Liver (tissue), 9 donors: ENCODE results near the gene CASZ1. TPM values are rescaled to one million over a fixed set of nuclear protein-coding genes. Genes with fewer than 3 reads are reported as not detected.

ENCODE experiments used
- DNase-seq: peaks from one replicate; pipeline ENCODE4 v3.0.0-alpha.2; 2017; ENCODE audit warnings: low spot score
- H3K27ac ChIP-seq, 2 donors: one replicate each; pipeline ENCODE4 v1.7.0; 2013; ENCODE audit warnings: inconsistent platforms in 2 of 2, low read length in 2 of 2, control low read depth in 1 of 2, low read depth in 1 of 2, mild to moderate bottlenecking in 1 of 2
- H3K27me3 ChIP-seq, 4 donors: one replicate each; pipeline versions ENCODE4 v1.6.1 to v1.7.0; 2013; ENCODE audit warnings: low read length in 3 of 4, inconsistent platforms in 1 of 4, mild to moderate bottlenecking in 1 of 4, moderate library complexity in 1 of 4; ENCODE audit not compliant: control insufficient read depth in 4 of 4, insufficient read depth in 4 of 4
- H3K36me3 ChIP-seq, 4 donors: one replicate each; pipeline versions ENCODE4 v1.6.1 to v1.7.0; 2013; ENCODE audit warnings: low read length in 3 of 4, mild to moderate bottlenecking in 3 of 4, low read depth in 1 of 4, moderate library complexity in 1 of 4; ENCODE audit not compliant: control insufficient read depth in 4 of 4, insufficient read depth in 3 of 4
- H3K4me1 ChIP-seq, 4 donors: one replicate each; pipeline versions ENCODE4 v1.6.1 to v1.7.0; 2013; ENCODE audit warnings: low read length in 3 of 4, mild to moderate bottlenecking in 3 of 4, moderate library complexity in 1 of 4; ENCODE audit not compliant: control insufficient read depth in 4 of 4, insufficient read depth in 4 of 4
- H3K4me3 ChIP-seq, 3 donors: one replicate each; pipeline versions ENCODE4 v1.6.1 to v1.7.0; 2013; ENCODE audit warnings: low read length in 3 of 3, control low read depth in 1 of 3, low read depth in 1 of 3, mild to moderate bottlenecking in 1 of 3
- H3K9ac ChIP-seq, 2 donors: one replicate each; pipeline ENCODE4 v1.7.0; 2013; ENCODE audit warnings: low read length in 2 of 2, mild to moderate bottlenecking in 2 of 2, moderate library complexity in 2 of 2, control low read depth in 1 of 2, low read depth in 1 of 2
- H3K9me3 ChIP-seq, 4 donors: one replicate each; pipeline versions ENCODE4 v1.6.1 to v1.7.0; 2013; ENCODE audit warnings: low read length in 3 of 4; ENCODE audit not compliant: control insufficient read depth in 4 of 4
- ATF3 ChIP-seq: IDR thresholded peaks from 2 replicates; pipeline ENCODE4 v1.6.1; 2016; ENCODE audit warnings: antibody characterized with exemption
- CTCF ChIP-seq: fragments of 150-350 bp; IDR thresholded peaks from 2 replicates; pipeline ENCODE4 v1.5.1; 2017; ENCODE audit warnings: improper control_type of control experiment, low read depth, low read length; ENCODE audit not compliant: missing input control
- EGR1 ChIP-seq, 2 donors: IDR thresholded peaks; 2 replicates each; pipeline ENCODE4 v1.6.1; 2016 to 2018; ENCODE audit warnings: antibody characterized with exemption in 2 of 2, low read depth in 2 of 2
- FOXA2 ChIP-seq: IDR thresholded peaks from 2 replicates; pipeline ENCODE4 v1.6.1; 2016; ENCODE audit warnings: antibody characterized with exemption
- HNF4A ChIP-seq, 2 donors: conservative IDR thresholded peaks; 2 replicates each; pipeline ENCODE4 v1.6.1; 2016; ENCODE audit warnings: antibody characterized with exemption in 2 of 2, mild to moderate bottlenecking in 2 of 2
- HNF4G ChIP-seq: IDR thresholded peaks from 2 replicates; pipeline ENCODE4 v1.6.1; 2016; ENCODE audit warnings: antibody characterized with exemption
- JUND ChIP-seq, 2 donors: IDR thresholded peaks; 2 replicates each; pipeline ENCODE4 v1.6.1; 2016; ENCODE audit warnings: antibody characterized with exemption in 2 of 2
- NR2F2 ChIP-seq: IDR thresholded peaks from 2 replicates; pipeline ENCODE4 v1.6.1; 2016; ENCODE audit warnings: antibody characterized with exemption
- RAD21 ChIP-seq, 2 donors: IDR thresholded peaks; 2 replicates each; pipeline ENCODE4 v1.6.1; 2016; ENCODE audit warnings: antibody characterized with exemption in 2 of 2, mild to moderate bottlenecking in 2 of 2
- REST ChIP-seq: IDR thresholded peaks from 2 replicates; pipeline ENCODE4 v1.6.1; 2016; ENCODE audit warnings: antibody characterized with exemption, mild to moderate bottlenecking
- RXRA ChIP-seq, 2 donors: IDR thresholded peaks; 2 replicates each; pipeline ENCODE4 v1.6.1; 2017 to 2018; ENCODE audit warnings: antibody characterized with exemption in 2 of 2, mild to moderate bottlenecking in 1 of 2
- SP1 ChIP-seq: IDR thresholded peaks from 2 replicates; pipeline ENCODE4 v1.6.1; 2018; ENCODE audit warnings: antibody characterized with exemption, mild to moderate bottlenecking
- TAF1 ChIP-seq: conservative IDR thresholded peaks from 2 replicates; pipeline ENCODE4 v1.6.1; 2016; ENCODE audit warnings: antibody characterized with exemption, mild to moderate bottlenecking
- ZBTB33 ChIP-seq: IDR thresholded peaks from 2 replicates; pipeline ENCODE4 v1.6.1; 2016; ENCODE audit warnings: antibody characterized with exemption
- WGBS: extraction: QIAGEN DNeasy Blood & Tissue Kit; methylation state at CpG from one replicate; pipeline ENCODE4 v1.1.7; 2013; 5-methylcytosine and 5-hydroxymethylcytosine counted together
- polyA plus RNA-seq, 2 donors: library from polyadenylated mRNA; stranded (reverse) in 1 of 2; unstranded in 1 of 2; fragments of 200-250 nt in 1 of 2; fragments of >200 nt in 1 of 2; fragmentation: Nextera tagmentation in 1 of 2; extraction: Ambion mirVana in 1 of 2; gene quantifications; one replicate each; pipeline versions ENCODE4 v1.2.1 to v1.2.3, GENCODE V29; 2013 to 2015
- total RNA-seq, 2 donors: library from RNA; depleted of rRNA; stranded (reverse); fragments of >200 nt; gene quantifications; one replicate each; pipeline ENCODE4 v1.2.3, GENCODE V29; 2014
- donor health status: healthy.
- donor health status: healthy.
- donor health status: healthy.
- donor health status: healthy.
- donor health status: healthy.

CASZ1 gene
- total and polyA plus RNA-seq, 4 donors = 1.0 to 3.5 (median 1.9) TPM

- TF ChIP-seq CTCF = no peak
Observed at GRCh38 chr1:10772711-10773110, 23.7 kb downstream of the CASZ1 start (continued).

GRCh38 chr1:10771789-10772188 lies 24.7 kb downstream of the CASZ1 start:
- H3K4me1 ChIP-seq = peaks cover 0 to 7% (median 5%) of the 10 kb centered on the region in 4 donors
- H3K27me3 ChIP-seq = no peaks in the 10 kb centered on the region
- no peak overlapping the region for H3K27ac ChIP-seq
- no peak for DNase-seq
- no peaks in the 10 kb centered on the region for H3K36me3 ChIP-seq
- no peak overlapping the region for H3K4me3 ChIP-seq
- TF ChIP-seq SP1 = no peak
- no peak for TF ChIP-seq ATF3
- no peak for TF ChIP-seq RAD21 (IDR thresholded peaks at IDR 0.05)
- no peak for TF ChIP-seq CTCF
- TF ChIP-seq TAF1 = no peak
- TF ChIP-seq FOXA2 = no peak
- TF ChIP-seq HNF4A (conservative IDR thresholded peaks at IDR 0.05) = no peak
- no peak for TF ChIP-seq EGR1 (IDR thresholded peaks at IDR 0.05; ENCODE audit: low read depth in 2 of 2)
- TF ChIP-seq JUND (IDR thresholded peaks at IDR 0.05) = no peak
- TF ChIP-seq NR2F2 = no peak
- no peak for TF ChIP-seq RXRA (IDR thresholded peaks at IDR 0.05)
- TF ChIP-seq ZBTB33 = no peak
- TF ChIP-seq HNF4G = no peak
- TF ChIP-seq REST = no peak
- no peaks in the 10 kb centered on the region for H3K9me3 ChIP-seq
- 79% methylated on average over 8 of the region's 8 CpGs for WGBS
- no peak overlapping the region for H3K9ac ChIP-seq
